K562 (cell line): ENCODE data around the gene TEX14. TPM values are rescaled to one million over a fixed set of nuclear protein-coding genes. Genes with fewer than 3 reads are reported as not detected.
A peak's percentile ranks its signal among the peaks of the same experiment; 100 is the strongest.

ENCODE experiments used
- CSDE1 ChIP-seq, 2 experiments: fragments of 450-650 bp; IDR thresholded peaks; 2 replicates each; pipeline ENCODE4 v1.6.1; 2016; ENCODE audit warnings: mild to moderate bottlenecking in 1 of 2
- CTCFL ChIP-seq: IDR thresholded peaks from 2 replicates; pipeline ENCODE4 v1.6.1; 2011; ENCODE audit warnings: borderline replicate concordance, low read depth, mild to moderate bottlenecking, moderate library complexity, low read length; ENCODE audit not compliant: insufficient read depth, poor library complexity, severe bottlenecking
- FOS ChIP-seq: IDR thresholded peaks from 3 replicates; pipeline ENCODE4 v1.6.1; 2011; ENCODE audit not compliant: insufficient read length; ENCODE audit errors: extremely low read depth
- FOSL1 ChIP-seq: fragments of 200-800 bp; sonication (Bioruptor generic); conservative IDR thresholded peaks from 2 replicates; pipeline ENCODE4 v1.6.1; 2016; ENCODE audit warnings: missing genetic modification characterization, missing compliant biosample characterization
- HDAC8 ChIP-seq: fragments of 450-650 bp; IDR thresholded peaks from 2 replicates; pipeline ENCODE4 v1.6.1; 2016; ENCODE audit warnings: mild to moderate bottlenecking, missing genetic modification characterization, moderate library complexity, missing compliant biosample characterization
- ILF3 ChIP-seq: fragments of 450-650 bp; IDR thresholded peaks from 2 replicates; pipeline ENCODE4 v1.6.1; 2018; ENCODE audit warnings: antibody characterized with exemption, mild to moderate bottlenecking, moderate library complexity, borderline replicate concordance
- KHSRP ChIP-seq: fragments of 450-650 bp; IDR thresholded peaks from 2 replicates; pipeline ENCODE4 v1.6.1; 2017
- PRMT5 ChIP-seq: sonication (generic); formaldehyde crosslinking; IDR thresholded peaks from 2 replicates; pipeline ENCODE4 v1.5.0; 2020; ENCODE audit warnings: missing genetic modification reagents
- RBBP5 ChIP-seq: fragments of 200-600 bp; sonication (generic); IDR thresholded peaks from 2 replicates; pipeline ENCODE4 v1.6.1; 2012; ENCODE audit warnings: borderline replicate concordance, mild to moderate bottlenecking, low read length, control low read depth, inconsistent platforms; ENCODE audit not compliant: insufficient read depth, poor library complexity, severe bottlenecking
- RBM17 ChIP-seq: fragments of 200-400 bp; formaldehyde crosslinking; IDR thresholded peaks from 2 replicates; pipeline ENCODE4 v1.6.1; 2017; ENCODE audit warnings: low read depth, mild to moderate bottlenecking, low read length, borderline replicate concordance
- SIX5 ChIP-seq, 2 experiments: IDR thresholded peaks; 2 replicates each; pipeline ENCODE4 v1.6.1; 2011; ENCODE audit warnings: low read length in 2 of 2, borderline replicate concordance in 1 of 2, low read depth in 1 of 2, mild to moderate bottlenecking in 1 of 2, moderate library complexity in 1 of 2; ENCODE audit not compliant: insufficient read depth in 1 of 2
- SOX6 ChIP-seq: fragments of 450-650 bp; IDR thresholded peaks from 2 replicates; pipeline ENCODE4 v1.6.1; 2014; ENCODE audit warnings: mild to moderate bottlenecking
- SREBF1 ChIP-seq: fragments of 150-350 bp; IDR thresholded peaks from 2 replicates; pipeline ENCODE4 v1.6.1; 2014; ENCODE audit warnings: antibody characterized with exemption, low read depth, low read length, borderline replicate concordance
- TCF7L2 ChIP-seq: fragments of 150-350 bp; IDR thresholded peaks from 2 replicates; pipeline ENCODE4 v1.6.1; 2016; ENCODE audit warnings: low read depth, mild to moderate bottlenecking, low read length, moderate library complexity
- THAP7 ChIP-seq: fragments of 250-450 bp; sonication (Bioruptor Pico); IDR thresholded peaks from 2 replicates; pipeline ENCODE4 v1.5.0; 2021
- THRB ChIP-seq: fragments of 450-650 bp; formaldehyde crosslinking; conservative IDR thresholded peaks from 2 replicates; pipeline ENCODE4 v1.4.0; 2022; ENCODE audit warnings: mild to moderate bottlenecking, missing genetic modification characterization
- ZC3H11A ChIP-seq: IDR thresholded peaks from 2 replicates; pipeline ENCODE4 v1.6.1; 2012; ENCODE audit warnings: low read depth, low read length, improper control_type of control experiment
- ZMIZ1 ChIP-seq, 2 experiments: fragments of 150-350 bp in 1 of 2; IDR thresholded peaks; 2 replicates each; pipeline ENCODE4 v1.6.1; 2012 to 2016; ENCODE audit warnings: low read depth in 2 of 2, low read length in 2 of 2, mild to moderate bottlenecking in 1 of 2, moderate library complexity in 1 of 2
- ZNF717 ChIP-seq: fragments of 250-450 bp; sonication (Bioruptor Pico); IDR thresholded peaks from 2 replicates; pipeline ENCODE4 v1.5.0; 2021
- polyA plus RNA-seq, 8 experiments: library from polyadenylated mRNA; depleted of rRNA in 4 of 8; stranded (reverse) in 5 of 8; unstranded in 3 of 8; fragments of >200 nt; fragmentation: Nextera tagmentation in 2 of 8; fragmentation: Illumina TruSeq in 1 of 8; extraction: Ambion mirVana in 2 of 8; extraction: Trizol in 1 of 8; gene quantifications; 2 replicates each; pipeline versions ENCODE4 v1.2.1 to v1.2.3, GENCODE V29; 2011 to 2014; ENCODE audit warnings: inconsistent platforms in 1 of 8, missing spikeins in 1 of 8
- total RNA-seq, 7 experiments: library from RNA; depleted of rRNA in 6 of 7; stranded (reverse); fragments of >200 nt in 6 of 7; fragmentation: Illumina TruSeq in 2 of 7; extraction: Trizol in 2 of 7; gene quantifications; 2 replicates each; pipeline versions ENCODE4 v1.2.1 to v1.2.3, GENCODE V29; 2011 to 2021; ENCODE audit warnings: low replicate concordance in 1 of 7

The TEX14 gene
- total and polyA plus RNA-seq, 9 of the 15 experiments (the other 6 are each of a cell fraction or from before 2014, with no cell fraction given): 0.05 to 0.12 (median 0.09) TPM; not detected in 1

- TF ChIP-seq RBM17: no peak
- peak in 1 of 2 experiments; percentile 98; a peak in 2 of 4 replicates for TF ChIP-seq CSDE1 (IDR thresholded peaks at IDR 0.05)
- peak; percentile 61 for TF ChIP-seq FOSL1 (tag)
- TF ChIP-seq ILF3: peak; percentile 100
- TF ChIP-seq ZC3H11A: peak; percentile 98
- TF ChIP-seq ZNF717: peak; percentile 99
- TF ChIP-seq THRB (CRISPR knock-in tag): peak; percentile 100
- TF ChIP-seq SREBF1: no peak
- peak; percentile 99 for TF ChIP-seq KHSRP
- peak; percentile 78 for TF ChIP-seq SOX6
- TF ChIP-seq TCF7L2: 0 out of 2 replicates have a peak, but pooled peaks have one; percentile 23
- TF ChIP-seq CTCFL: peak; percentile 9
- no peak for TF ChIP-seq FOS
- TF ChIP-seq SIX5 (IDR thresholded peaks at IDR 0.05; ENCODE audit: borderline replicate concordance in 1 of 2, insufficient read depth in 1 of 2, low read depth in 1 of 2, low read length in 2 of 2): peak in 1 of 2 experiments; percentile 36; a peak in 2 of 4 replicates
- no peak for TF ChIP-seq RBBP5
- peak; percentile 97 for TF ChIP-seq THAP7 (CRISPR knock-in tag)
- no peak; the same call in 1 of the 2 replicates for TF ChIP-seq HDAC8 (tag)
- no peak for TF ChIP-seq PRMT5 (CRISPR knock-in tag)
- TF ChIP-seq ZMIZ1 (IDR thresholded peaks at IDR 0.05; ENCODE audit: low read depth in 2 of 2, low read length in 2 of 2): peak in 1 of 2 experiments; percentile 100; a peak in 2 of 4 replicates
These were observed 32.8 kb downstream of the TEX14 start (continued) for GRCh38 chr17:58658804-58659713.
